HCT116 (cell line): Measurements from ENCODE around the gene ALDH16A1.

Experiments
- ATF3 ChIP-seq: IDR thresholded peaks from 2 replicates; pipeline ENCODE4 v1.6.1; 2012
- EZH2 ChIP-seq: fragments of 200-600 bp; sonication (generic); IDR thresholded peaks from 2 replicates; pipeline ENCODE4 v1.6.1; 2017; ENCODE audit warnings: antibody characterized with exemption, mixed run types
- POLR2A ChIP-seq: IDR thresholded peaks from 2 replicates; pipeline ENCODE4 v1.7.0; 2011; ENCODE audit warnings: borderline replicate concordance; ENCODE audit not compliant: insufficient read depth, insufficient read length; ENCODE audit errors: extremely low read depth

- TF ChIP-seq POLR2A (no peak), EZH2 (no peak), ATF3 (no peak)
Measured at GRCh38 chr19:49441210-49441959, 11.6 kb upstream of the ALDH16A1 start, which contains the start of gene SLC17A7.
